HUES64 (cell line): ENCODE data around the gene CDKL1.

ENCODE experiments used
- H3K27ac ChIP-seq: 2 replicates; pipeline ENCODE4 v1.7.0; 2013; ENCODE audit warnings: low read depth, low read length, inconsistent platforms
- H3K27me3 ChIP-seq: 2 replicates; pipeline ENCODE4 v1.6.1; 2013; ENCODE audit warnings: mild to moderate bottlenecking, low read length; ENCODE audit not compliant: insufficient read depth
- H3K36me3 ChIP-seq: 2 replicates; pipeline ENCODE4 v1.6.1; 2013; ENCODE audit warnings: mild to moderate bottlenecking, low read length; ENCODE audit not compliant: insufficient read depth
- H3K4me1 ChIP-seq: 2 replicates; pipeline ENCODE4 v1.6.1; 2013; ENCODE audit warnings: mild to moderate bottlenecking, low read length, moderate library complexity; ENCODE audit not compliant: insufficient read depth
- H3K4me3 ChIP-seq: 2 replicates; pipeline ENCODE4 v1.5.1; 2013; ENCODE audit warnings: mild to moderate bottlenecking, low read length, moderate library complexity
- H3K9ac ChIP-seq: 2 replicates; pipeline ENCODE4 v1.6.1; 2013; ENCODE audit warnings: mild to moderate bottlenecking, low read depth, low read length
- H3K9me3 ChIP-seq: 2 replicates; pipeline ENCODE4 v1.6.1; 2013; ENCODE audit warnings: low read depth, low read length; ENCODE audit not compliant: insufficient read depth
- WGBS: fragments of 150-250, 120-280 bp; methylation state at CpG from one replicate; pipeline ENCODE4 v1.1.7; 2013; ENCODE audit warnings: missing lambda C conversion rate; 5-methylcytosine and 5-hydroxymethylcytosine counted together

The CDKL1 gene

GRCh38 chr14:50387548-50387947 lies 9.1 kb downstream of the CDKL1 start:
- WGBS, result 87% methylated on average over 1 of the region's 1 CpG

GRCh38 chr14:50383618-50384225 lies 13.0 kb downstream of the CDKL1 start:
- no peak overlapping the region for H3K27ac ChIP-seq
- WGBS, result 85% methylated on average over 3 of the region's 3 CpGs

More at GRCh38 chr14:50387548-50387947, 9.1 kb downstream of the CDKL1 start:
- Histone ChIP-seq H3K9ac (no peak overlapping the region), H3K27me3 (no peaks in the 10 kb centered on the region), H3K9me3 (no peaks in the 10 kb centered on the region), H3K4me3 (no peak overlapping the region), H3K36me3 (no peaks in the 10 kb centered on the region), H3K4me1 (0 out of 2 replicates have a peak, but pooled peaks cover 7% of the 10 kb centered on the region), H3K27ac (no peak overlapping the region)

GRCh38 chr14:50381823-50382287 lies 14.8 kb downstream of the CDKL1 start:
- H3K4me1 ChIP-seq, result no peaks in the 10 kb centered on the region
- H3K4me3 ChIP-seq, result no peak overlapping the region
- H3K36me3 ChIP-seq, result no peaks in the 10 kb centered on the region
- H3K27me3 ChIP-seq, result no peaks in the 10 kb centered on the region
- 91% methylated on average over 14 of the region's 14 CpGs for WGBS
- H3K9ac ChIP-seq, result no peak overlapping the region
- no peak overlapping the region for H3K27ac ChIP-seq
- H3K9me3 ChIP-seq, result no peaks in the 10 kb centered on the region

More at GRCh38 chr14:50383618-50384225, 13.0 kb downstream of the CDKL1 start:
- Histone ChIP-seq H3K36me3 (no peaks in the 10 kb centered on the region), H3K4me1 (0 out of 2 replicates have a peak, but pooled peaks cover 7% of the 10 kb centered on the region), H3K9me3 (no peaks in the 10 kb centered on the region), H3K27me3 (no peaks in the 10 kb centered on the region), H3K4me3 (no peak overlapping the region), H3K9ac (no peak overlapping the region)

- Histone ChIP-seq H3K27ac (no peak overlapping the region), H3K9ac (no peak overlapping the region), H3K4me1 (no peaks in the 10 kb centered on the region), H3K36me3 (no peaks in the 10 kb centered on the region), H3K27me3 (no peaks in the 10 kb centered on the region), H3K9me3 (no peaks in the 10 kb centered on the region), H3K4me3 (no peak overlapping the region)
- 79% methylated on average over 1 of the region's 1 CpG for WGBS
Observed at GRCh38 chr14:50381008-50381407, 15.7 kb downstream of the CDKL1 start.

GRCh38 chr14:50380455-50380854 lies 16.2 kb downstream of the CDKL1 start:
- 91% methylated on average over 1 of the region's 1 CpG for WGBS
- H3K4me3 ChIP-seq, result no peak overlapping the region
- H3K27ac ChIP-seq, result no peak overlapping the region
- H3K27me3 ChIP-seq, result no peaks in the 10 kb centered on the region
- no peaks in the 10 kb centered on the region for H3K4me1 ChIP-seq
- no peaks in the 10 kb centered on the region for H3K36me3 ChIP-seq
- H3K9ac ChIP-seq, result no peak overlapping the region
- H3K9me3 ChIP-seq, result no peaks in the 10 kb centered on the region

GRCh38 chr14:50379563-50379962 lies 17.1 kb downstream of the CDKL1 start:
- no peaks in the 10 kb centered on the region for H3K4me1 ChIP-seq
- no peak overlapping the region for H3K27ac ChIP-seq
- H3K4me3 ChIP-seq, result no peak overlapping the region
- H3K27me3 ChIP-seq, result no peaks in the 10 kb centered on the region
- no peak overlapping the region for H3K9ac ChIP-seq
- 89% methylated on average over 2 of the region's 2 CpGs for WGBS
- H3K9me3 ChIP-seq, result no peaks in the 10 kb centered on the region
- no peaks in the 10 kb centered on the region for H3K36me3 ChIP-seq

GRCh38 chr14:50377550-50378085 lies 19.1 kb downstream of the CDKL1 start:
- Histone ChIP-seq H3K27me3 (no peaks in the 10 kb centered on the region), H3K9me3 (no peaks in the 10 kb centered on the region), H3K9ac (no peak overlapping the region), H3K4me3 (no peak overlapping the region), H3K36me3 (no peaks in the 10 kb centered on the region), H3K4me1 (no peaks in the 10 kb centered on the region), H3K27ac (no peak overlapping the region)
- WGBS, result 87% methylated on average over 3 of the region's 4 CpGs

- no peaks in the 10 kb centered on the region for H3K4me1 ChIP-seq
- H3K27me3 ChIP-seq, result no peaks in the 10 kb centered on the region
- no peaks in the 10 kb centered on the region for H3K36me3 ChIP-seq
- no peak overlapping the region for H3K27ac ChIP-seq
- no peak overlapping the region for H3K9ac ChIP-seq
- no peaks in the 10 kb centered on the region for H3K9me3 ChIP-seq
- no peak overlapping the region for H3K4me3 ChIP-seq
- WGBS, result 95% methylated on average over 5 of the region's 5 CpGs
Observed at GRCh38 chr14:50375760-50376159, 20.9 kb downstream of the CDKL1 start.

- Histone ChIP-seq H3K36me3 (no peaks in the 10 kb centered on the region), H3K9ac (no peak overlapping the region), H3K4me3 (no peak overlapping the region), H3K27ac (no peak overlapping the region), H3K27me3 (no peaks in the 10 kb centered on the region), H3K4me1 (no peaks in the 10 kb centered on the region), H3K9me3 (no peaks in the 10 kb centered on the region)
- WGBS, result 86% methylated on average over 1 of the region's 3 CpGs
Observed at GRCh38 chr14:50373959-50374358, 22.7 kb downstream of the CDKL1 start.

- H3K4me3 ChIP-seq, result no peak overlapping the region
- no peak overlapping the region for H3K9ac ChIP-seq
- H3K4me1 ChIP-seq, result no peaks in the 10 kb centered on the region
- H3K36me3 ChIP-seq, result no peaks in the 10 kb centered on the region
- no peaks in the 10 kb centered on the region for H3K9me3 ChIP-seq
- 89% methylated on average over 4 of the region's 4 CpGs for WGBS
- H3K27me3 ChIP-seq, result no peaks in the 10 kb centered on the region
- no peak overlapping the region for H3K27ac ChIP-seq
Observed at GRCh38 chr14:50371546-50371945, 25.1 kb downstream of the CDKL1 start.

GRCh38 chr14:50366589-50366988 lies 30.1 kb downstream of the CDKL1 start:
- WGBS, result 93% methylated on average over 4 of the region's 4 CpGs
- no peaks in the 10 kb centered on the region for H3K9me3 ChIP-seq
- H3K36me3 ChIP-seq, result no peaks in the 10 kb centered on the region
- no peaks in the 10 kb centered on the region for H3K27me3 ChIP-seq
- no peaks in the 10 kb centered on the region for H3K4me1 ChIP-seq
- H3K27ac ChIP-seq, result no peak overlapping the region
- H3K9ac ChIP-seq, result no peak overlapping the region
- no peak overlapping the region for H3K4me3 ChIP-seq
